ENCODE results near the gene SMC6. TPM values are rescaled to one million over a fixed set of nuclear protein-coding genes. Genes with fewer than 3 reads are reported as not detected.

The SMC6 gene
- total RNA-seq, 1 donor from 2014 or later, result 33.6 TPM

DNA sequence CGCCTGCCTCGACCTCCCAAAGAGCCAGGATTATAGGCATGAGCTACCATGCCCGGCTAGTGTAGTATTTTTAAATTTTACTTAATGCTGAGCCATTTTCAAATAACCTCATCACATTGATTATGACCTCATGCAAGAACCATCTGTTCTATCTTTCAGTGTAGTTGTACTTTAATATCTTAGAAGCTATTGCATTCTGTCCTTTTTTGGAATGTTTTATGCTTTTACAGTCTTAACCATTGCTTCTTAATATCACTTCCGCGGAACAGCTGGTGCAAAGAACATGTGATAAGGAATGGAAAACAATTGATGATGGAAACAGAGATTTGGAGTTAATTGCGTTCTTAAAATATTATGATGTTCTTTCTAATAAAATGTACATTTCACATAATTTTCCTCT is 3.1 kb upstream of the SMC6 start:
- H3K9me3 Mint-ChIP-seq, result no peaks in the 10 kb centered on the region
- no peaks in the 10 kb centered on the region for H3K36me3 Mint-ChIP-seq (ENCODE audit: low read depth)
- peaks cover 42% of the 10 kb centered on the region for H3K4me1 Mint-ChIP-seq
- no peaks in the 10 kb centered on the region for H3K27me3 Mint-ChIP-seq (ENCODE audit: low read depth)
- no peak for DNase-seq (ENCODE audit: low read depth, low spot score)
- H3K4me3 Mint-ChIP-seq, result peak overlapping the region; percentile 64
- TF ChIP-seq, protein P1, sequence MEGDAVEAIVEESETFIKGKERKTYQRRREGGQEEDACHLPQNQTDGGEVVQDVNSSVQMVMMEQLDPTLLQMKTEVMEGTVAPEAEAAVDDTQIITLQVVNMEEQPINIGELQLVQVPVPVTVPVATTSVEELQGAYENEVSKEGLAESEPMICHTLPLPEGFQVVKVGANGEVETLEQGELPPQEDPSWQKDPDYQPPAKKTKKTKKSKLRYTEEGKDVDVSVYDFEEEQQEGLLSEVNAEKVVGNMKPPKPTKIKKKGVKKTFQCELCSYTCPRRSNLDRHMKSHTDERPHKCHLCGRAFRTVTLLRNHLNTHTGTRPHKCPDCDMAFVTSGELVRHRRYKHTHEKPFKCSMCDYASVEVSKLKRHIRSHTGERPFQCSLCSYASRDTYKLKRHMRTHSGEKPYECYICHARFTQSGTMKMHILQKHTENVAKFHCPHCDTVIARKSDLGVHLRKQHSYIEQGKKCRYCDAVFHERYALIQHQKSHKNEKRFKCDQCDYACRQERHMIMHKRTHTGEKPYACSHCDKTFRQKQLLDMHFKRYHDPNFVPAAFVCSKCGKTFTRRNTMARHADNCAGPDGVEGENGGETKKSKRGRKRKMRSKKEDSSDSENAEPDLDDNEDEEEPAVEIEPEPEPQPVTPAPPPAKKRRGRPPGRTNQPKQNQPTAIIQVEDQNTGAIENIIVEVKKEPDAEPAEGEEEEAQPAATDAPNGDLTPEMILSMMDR (conservative IDR thresholded peaks at IDR 0.05), result no peak
- no peak overlapping the region for H3K27ac Mint-ChIP-seq (ENCODE audit: unreplicated experiment)

DNA sequence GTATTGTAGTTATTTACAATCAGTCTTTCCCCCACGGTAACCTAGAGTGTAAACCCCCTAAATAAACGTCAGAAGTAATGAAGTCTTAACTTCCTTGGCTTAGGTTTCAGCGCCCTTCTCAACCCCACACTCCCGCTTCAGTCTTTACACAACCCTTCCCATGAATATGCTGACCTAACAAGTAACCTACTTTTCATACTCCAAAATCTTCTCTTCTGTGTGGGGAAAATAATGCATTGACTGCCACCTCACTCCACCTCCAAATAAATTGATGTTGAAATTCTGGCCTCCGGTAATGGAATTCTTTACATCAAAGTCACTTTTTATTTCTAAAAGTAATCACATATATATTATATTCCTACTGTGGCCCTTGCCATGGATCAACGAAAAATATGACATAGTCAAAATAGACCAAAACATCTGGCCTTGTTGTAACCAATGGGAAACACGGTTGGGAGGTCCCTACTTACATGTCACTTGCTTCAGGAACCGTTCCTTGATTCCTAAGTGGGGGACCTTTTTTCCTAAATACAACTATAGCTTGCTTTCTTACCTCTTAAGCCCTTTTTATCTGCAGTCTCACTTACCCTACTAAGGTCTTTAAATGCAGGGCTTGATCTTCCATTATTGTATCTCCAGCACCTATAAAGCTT is 1.3 kb upstream of the SMC6 start:
- no peaks in the 10 kb centered on the region for H3K36me3 Mint-ChIP-seq (ENCODE audit: low read depth)
- no peaks in the 10 kb centered on the region for H3K9me3 Mint-ChIP-seq
- TF ChIP-seq, protein P1 (conservative IDR thresholded peaks at IDR 0.05), result no peak
- peaks cover 50% of the 10 kb centered on the region for H3K4me1 Mint-ChIP-seq
- DNase-seq (ENCODE audit: low read depth, low spot score), result no peak
- H3K27me3 Mint-ChIP-seq (ENCODE audit: low read depth), result no peaks in the 10 kb centered on the region
- peak overlapping the region; percentile 94 for H3K4me3 Mint-ChIP-seq
- H3K27ac Mint-ChIP-seq (ENCODE audit: unreplicated experiment), result peak overlapping the region; percentile 98

DNA sequence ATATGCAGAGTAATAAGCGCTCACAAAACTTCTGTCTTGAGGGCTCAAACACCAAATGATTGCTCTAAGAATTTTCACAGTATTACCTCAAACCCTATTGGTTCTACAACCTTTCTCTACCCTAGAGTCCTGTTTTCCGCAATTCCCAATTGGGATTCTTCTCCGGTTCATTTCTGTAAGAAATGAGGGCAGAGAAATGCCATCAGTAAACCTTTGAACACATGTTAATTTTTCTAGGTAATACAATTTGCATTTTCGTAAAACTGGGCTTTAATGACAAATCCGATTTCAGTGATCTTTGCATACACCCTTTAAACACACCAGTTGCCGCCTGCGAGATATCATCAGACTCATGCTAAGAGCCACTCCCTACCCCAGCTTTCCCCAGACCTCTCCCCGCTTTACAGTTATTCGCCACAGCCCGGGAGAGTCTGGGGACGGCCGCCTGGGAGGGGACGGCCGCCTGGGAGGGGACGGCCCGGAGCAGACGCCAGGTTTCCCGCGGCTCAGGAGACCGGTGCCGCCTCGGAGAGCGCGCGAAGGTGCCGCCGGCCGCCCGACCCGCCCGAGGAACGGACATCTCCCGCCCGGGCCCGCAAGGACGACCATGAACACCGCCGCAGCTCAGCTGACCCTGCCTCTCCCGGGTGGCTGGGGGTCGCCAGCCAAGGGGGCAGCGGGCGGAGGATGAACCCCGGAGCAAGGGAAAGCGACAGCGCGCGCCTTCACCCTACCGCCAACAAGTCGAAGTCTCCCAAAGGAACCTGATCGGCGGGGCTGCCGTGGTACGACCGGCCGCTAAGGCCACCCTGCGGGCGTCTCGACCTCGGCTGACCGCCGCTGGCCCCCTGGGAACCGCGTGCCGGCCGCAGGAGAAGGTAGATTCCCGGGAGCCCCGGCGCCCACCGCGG is 463 bp downstream of the SMC6 start:
- H3K9me3 Mint-ChIP-seq, result no peaks in the 10 kb centered on the region

DNA sequence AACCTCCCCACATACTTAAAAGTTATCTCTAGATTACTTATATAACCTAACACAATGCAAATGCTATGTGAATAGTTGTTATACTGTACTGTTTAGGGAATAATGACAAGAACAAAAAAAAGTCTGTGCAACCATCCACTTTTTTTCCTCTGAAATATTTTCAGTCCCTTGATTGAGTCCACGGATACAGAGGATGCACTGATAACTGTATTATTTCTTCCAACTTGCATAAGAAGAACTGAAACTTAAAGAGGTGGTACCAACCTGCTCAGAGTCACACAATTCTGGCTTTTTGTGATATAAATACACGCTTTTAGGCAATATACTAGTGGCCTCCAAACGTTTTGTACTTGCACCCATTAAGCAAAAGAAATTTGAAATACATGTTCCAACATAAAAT is 1.4 kb downstream of the SMC6 start:
- no peaks in the 10 kb centered on the region for H3K27me3 Mint-ChIP-seq (ENCODE audit: low read depth)
- H3K4me1 Mint-ChIP-seq, result peaks cover 45% of the 10 kb centered on the region
- H3K36me3 Mint-ChIP-seq (ENCODE audit: low read depth), result no peaks in the 10 kb centered on the region
- no peak for DNase-seq (ENCODE audit: low read depth, low spot score)
- H3K27ac Mint-ChIP-seq (ENCODE audit: unreplicated experiment), result no peak overlapping the region
- TF ChIP-seq, protein P1 (conservative IDR thresholded peaks at IDR 0.05), result no peak
- peak overlapping the region; percentile 94 for H3K4me3 Mint-ChIP-seq
- H3K9me3 Mint-ChIP-seq, result no peaks in the 10 kb centered on the region

More for the DNA sequence above, 463 bp downstream of the SMC6 start:
- peak overlapping the region; percentile 40 for H3K27ac Mint-ChIP-seq (ENCODE audit: unreplicated experiment)
- peaks cover 47% of the 10 kb centered on the region for H3K4me1 Mint-ChIP-seq
- peak overlapping the region; percentile 94 for H3K4me3 Mint-ChIP-seq
- H3K36me3 Mint-ChIP-seq (ENCODE audit: low read depth), result no peaks in the 10 kb centered on the region
- no peaks in the 10 kb centered on the region for H3K27me3 Mint-ChIP-seq (ENCODE audit: low read depth)
- TF ChIP-seq, protein P1 (conservative IDR thresholded peaks at IDR 0.05), result no peak
- peak; percentile 46 for DNase-seq (ENCODE audit: low read depth, low spot score)

DNA sequence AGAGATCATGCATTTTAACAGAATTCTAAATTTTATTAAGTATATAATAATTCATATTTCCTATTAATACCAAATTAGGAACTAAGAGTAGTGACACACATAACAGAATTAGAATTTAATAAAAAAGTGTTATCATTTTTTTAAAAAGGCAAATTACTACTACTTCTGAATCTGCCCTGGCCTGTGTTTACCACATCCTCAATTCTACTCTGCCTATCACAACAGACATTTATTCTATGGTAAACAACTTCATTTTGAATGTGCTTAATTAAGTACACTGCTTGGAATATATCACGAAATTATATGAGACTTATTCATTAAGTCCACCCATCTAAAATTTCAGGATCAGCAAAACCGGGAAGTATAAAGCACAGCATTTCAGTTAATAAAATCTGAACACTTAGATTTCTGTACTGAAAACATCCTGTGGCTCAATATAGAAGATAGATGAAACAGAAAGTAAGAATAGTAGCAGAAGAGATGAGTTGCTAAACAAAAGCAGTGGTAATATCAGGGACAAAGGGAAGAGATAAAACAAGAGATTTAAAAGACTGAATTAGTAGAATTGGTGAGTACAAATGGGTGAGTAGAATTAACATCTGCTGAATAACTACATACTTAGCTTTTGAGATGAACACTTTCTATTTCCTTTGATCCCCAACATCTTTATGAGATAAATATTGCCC is 3.7 kb downstream of the SMC6 start:
- TF ChIP-seq, protein P1 (conservative IDR thresholded peaks at IDR 0.05), result no peak
- Mint-ChIP-seq H3K4me1 (peaks cover 27% of the 10 kb centered on the region), H3K36me3 (ENCODE audit: low read depth) (no peaks in the 10 kb centered on the region), H3K9me3 (no peaks in the 10 kb centered on the region), H3K27me3 (ENCODE audit: low read depth) (no peaks in the 10 kb centered on the region), H3K27ac (ENCODE audit: unreplicated experiment) (no peak overlapping the region), H3K4me3 (peak overlapping the region; percentile 24)
- DNase-seq (ENCODE audit: low read depth, low spot score), result no peak
